Suppressor macrophage treated with lipopolysaccharide for 4 hours (primary cell): ENCODE data around the gene CCDC85C.

Experiments used
- DNase-seq: peaks from one replicate; pipeline ENCODE4 v3.0.0-alpha.2; 2020

Gene CCDC85C

DNA sequence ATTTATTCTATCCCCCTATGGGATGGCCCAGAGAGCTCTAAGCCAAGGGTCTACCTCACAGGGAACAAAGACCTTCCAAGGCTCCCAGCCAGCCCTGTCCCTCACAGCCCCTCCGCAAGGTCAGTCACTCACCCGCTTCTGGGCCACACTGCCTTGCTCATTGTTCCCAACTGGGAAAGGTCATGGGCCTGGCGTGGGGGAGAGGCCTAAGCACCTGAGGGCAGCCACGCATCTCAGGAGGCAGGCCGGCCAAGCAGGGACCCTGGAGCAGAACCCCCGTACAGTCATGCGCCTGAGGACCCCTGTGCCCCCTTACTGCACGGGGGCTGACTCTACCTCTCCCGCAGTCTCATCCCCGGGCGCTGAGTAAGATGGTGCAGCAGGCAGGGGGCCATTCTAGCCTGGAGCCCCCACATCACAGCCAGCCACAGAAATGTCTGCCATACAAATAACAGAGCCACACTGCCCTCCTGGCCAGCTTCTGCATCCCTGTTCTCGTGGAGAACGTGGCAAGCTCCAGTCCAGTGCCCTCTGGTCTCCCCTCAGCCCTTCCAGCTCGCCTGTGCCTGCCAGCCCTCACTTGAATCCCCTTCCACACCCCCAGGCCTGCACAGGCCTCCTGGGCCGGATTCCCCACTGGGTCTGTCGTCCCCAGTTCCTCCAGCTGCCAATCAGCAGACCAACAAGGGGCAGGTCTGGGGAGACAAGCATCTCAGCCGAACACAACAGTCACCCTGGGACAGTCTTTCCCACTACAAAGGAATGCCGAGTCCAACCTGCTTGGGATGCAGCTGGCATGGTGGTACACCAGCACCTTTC lies 16.3 kb downstream of the CCDC85C start:
- no peak for DNase-seq

DNA sequence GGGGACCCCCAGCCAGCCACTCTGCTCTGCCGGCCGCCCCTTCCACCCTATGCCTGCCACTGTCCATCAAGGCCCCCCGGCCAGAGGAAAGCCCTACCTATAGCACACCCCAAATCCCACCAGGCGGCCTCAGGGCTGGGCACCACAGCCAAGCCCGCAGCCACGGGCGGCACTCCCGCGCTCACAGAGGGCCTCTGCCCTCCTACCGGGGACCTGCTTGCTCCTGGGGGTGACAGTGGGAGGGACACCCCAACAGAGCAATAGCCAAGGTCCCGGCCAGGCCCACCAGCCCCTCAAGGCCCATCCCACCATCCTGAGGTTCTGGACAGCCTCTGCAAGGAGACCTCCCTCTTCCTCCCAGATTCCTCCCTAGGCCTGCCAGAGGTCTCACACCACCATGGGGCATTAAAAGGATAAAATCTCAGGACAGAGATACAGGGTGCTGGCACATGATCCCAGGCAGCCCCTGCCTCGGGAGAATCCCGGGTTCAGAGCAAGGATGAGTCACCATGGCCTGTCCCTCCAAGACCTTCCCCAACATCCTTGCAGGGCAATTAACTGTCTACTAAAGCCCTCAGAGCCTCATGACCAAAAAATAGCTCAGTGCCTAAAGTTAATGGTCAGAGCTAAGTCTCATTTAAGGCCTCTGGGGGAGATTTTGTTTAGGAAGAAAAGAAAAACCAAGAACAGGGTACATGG lies 17.1 kb downstream of the CCDC85C start:
- no peak for DNase-seq

GRCh38 chr14:99586054-99586760 lies 17.8 kb downstream of the CCDC85C start:
- no peak for DNase-seq

DNA sequence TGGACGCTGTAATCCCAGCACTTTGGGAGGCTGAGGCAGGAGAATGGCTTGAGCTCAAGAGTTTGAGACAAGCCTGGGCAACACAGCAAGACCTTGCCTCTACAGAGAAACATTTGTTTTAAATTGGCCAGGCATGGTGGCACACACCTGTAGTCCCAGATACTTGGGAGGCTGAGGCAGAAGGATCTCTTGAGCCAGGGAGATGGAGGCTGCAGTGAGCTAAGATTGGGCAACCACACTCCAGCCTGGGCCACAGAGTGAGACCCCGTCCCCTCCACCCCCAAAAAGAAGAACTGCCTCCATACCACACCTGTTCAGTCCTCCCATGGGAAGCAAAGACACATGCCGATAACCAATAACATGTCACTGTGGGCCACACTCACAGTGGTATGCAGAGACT lies 19.2 kb downstream of the CCDC85C start:
- no peak for DNase-seq

DNA sequence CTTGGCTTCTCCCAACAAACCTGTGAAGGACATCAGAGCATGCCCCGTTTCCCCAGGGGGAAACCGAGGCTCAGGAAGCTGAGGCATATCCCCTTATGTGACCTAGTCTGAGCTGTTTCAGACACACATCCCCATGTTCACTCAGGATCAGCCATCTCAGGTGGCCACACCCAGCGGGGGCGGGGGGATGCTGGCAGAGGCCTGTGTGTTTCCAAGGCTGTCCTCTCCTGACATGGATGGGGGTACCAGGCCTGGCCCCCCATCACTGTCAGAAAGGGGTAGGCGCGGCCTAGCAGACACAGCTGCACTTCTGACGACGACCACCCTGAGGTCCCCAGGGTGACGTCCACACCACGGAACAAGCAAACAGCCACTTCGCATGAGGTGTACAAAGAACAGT lies 22.1 kb downstream of the CCDC85C start:
- DNase-seq = no peak

- no peak for DNase-seq
These were observed 22.6 kb downstream of the CCDC85C start for GRCh38 chr14:99581374-99581773.

DNA sequence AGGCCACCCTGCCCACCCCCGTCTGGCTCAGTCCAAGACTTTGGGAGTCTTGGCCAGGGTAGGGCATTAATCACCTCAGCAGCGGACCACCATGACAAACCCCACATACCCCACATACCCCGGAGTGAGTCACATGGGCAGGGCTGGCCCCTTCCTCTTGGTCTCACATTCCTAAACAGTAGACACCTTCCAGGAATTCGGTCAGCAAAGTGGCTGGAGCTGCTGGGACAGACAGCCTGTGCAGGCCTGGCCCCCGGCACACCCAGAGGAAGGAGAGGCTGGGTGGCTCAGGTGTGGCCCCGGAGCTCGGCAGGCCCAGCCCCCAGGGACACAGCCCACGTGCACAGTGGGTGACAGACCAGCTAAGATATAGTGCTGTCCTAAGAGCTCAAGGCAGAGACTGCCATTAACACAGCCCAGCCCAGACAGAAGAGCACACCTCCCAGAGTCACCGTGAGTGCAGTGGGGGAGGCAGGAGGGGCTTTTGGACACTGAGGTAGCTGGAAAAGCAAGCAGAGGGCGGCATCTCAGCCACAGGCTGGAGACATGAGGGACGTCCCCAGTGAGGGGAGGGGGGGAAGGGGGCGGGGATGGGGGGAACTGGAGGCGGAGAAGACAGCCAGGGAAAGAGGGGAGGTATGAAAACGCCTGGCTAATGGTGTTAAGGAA lies 24.0 kb downstream of the CCDC85C start:
- no peak for DNase-seq

DNA sequence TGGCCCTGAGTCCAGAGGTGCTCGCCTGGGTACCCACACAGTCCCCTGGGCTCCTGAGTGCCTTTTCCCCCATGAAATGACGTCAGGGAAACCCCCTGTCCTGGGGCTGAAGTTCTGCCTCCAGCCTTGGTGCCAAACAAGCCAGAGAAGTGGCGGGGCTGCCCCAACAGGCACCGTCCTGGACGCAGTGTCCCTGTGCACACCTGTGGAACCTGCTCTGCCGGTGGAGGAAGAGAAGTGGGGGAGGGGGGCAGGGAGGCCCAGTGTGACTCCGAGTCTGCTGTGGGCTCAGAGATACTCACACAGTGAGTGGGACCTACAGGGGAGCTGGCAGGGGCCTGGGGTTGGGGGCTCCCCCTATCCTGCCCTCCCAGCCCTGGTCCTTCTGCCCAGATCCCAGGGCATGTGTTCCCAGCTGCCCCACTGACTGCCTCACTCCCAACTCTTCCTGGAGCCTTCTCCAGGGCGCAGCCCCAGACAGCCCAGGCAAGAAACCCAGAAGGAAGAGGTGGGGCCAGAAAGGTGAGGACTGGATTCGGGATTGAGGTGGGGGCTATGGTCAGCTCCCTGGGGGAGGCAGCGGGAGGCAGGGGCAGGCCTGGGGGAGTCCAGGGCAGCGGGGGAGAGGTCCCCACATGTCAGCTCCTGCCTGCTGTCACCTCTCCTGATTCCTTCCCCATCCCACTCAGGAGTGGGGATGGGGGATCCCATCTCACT lies 24.7 kb downstream of the CCDC85C start:
- DNase-seq = no peak

DNA sequence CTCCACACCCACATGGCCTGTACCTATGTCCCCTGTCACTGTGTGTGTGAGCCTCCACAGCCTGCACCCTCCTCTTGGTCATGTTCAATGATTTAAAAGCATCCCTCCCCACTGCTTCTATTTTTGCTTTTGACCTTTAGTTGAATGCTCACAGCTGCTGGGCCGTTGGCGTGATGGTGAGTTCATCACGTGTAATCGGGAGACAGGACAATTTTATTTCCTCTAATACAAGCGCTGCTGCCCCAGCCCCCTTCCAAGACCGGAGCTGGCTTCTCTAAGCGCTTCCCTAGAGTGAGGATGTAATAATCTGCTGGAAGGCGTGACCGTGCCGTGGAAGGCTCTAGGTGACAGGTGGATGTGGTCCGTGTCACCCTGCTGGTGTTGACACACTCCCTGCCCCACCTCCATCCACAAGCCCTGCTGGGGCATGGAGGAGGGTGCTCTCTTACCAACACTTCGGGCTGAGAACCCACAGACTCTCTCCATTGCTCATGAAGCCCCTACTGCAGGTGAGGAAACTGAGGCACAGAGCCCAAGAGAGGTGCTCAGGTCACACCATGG lies 25.4 kb downstream of the CCDC85C start:
- DNase-seq = no peak

- DNase-seq = no peak
These were observed 27.0 kb downstream of the CCDC85C start for GRCh38 chr14:99576761-99577705.

GRCh38 chr14:99576304-99576703 lies 27.7 kb downstream of the CCDC85C start:
- no peak for DNase-seq

DNA sequence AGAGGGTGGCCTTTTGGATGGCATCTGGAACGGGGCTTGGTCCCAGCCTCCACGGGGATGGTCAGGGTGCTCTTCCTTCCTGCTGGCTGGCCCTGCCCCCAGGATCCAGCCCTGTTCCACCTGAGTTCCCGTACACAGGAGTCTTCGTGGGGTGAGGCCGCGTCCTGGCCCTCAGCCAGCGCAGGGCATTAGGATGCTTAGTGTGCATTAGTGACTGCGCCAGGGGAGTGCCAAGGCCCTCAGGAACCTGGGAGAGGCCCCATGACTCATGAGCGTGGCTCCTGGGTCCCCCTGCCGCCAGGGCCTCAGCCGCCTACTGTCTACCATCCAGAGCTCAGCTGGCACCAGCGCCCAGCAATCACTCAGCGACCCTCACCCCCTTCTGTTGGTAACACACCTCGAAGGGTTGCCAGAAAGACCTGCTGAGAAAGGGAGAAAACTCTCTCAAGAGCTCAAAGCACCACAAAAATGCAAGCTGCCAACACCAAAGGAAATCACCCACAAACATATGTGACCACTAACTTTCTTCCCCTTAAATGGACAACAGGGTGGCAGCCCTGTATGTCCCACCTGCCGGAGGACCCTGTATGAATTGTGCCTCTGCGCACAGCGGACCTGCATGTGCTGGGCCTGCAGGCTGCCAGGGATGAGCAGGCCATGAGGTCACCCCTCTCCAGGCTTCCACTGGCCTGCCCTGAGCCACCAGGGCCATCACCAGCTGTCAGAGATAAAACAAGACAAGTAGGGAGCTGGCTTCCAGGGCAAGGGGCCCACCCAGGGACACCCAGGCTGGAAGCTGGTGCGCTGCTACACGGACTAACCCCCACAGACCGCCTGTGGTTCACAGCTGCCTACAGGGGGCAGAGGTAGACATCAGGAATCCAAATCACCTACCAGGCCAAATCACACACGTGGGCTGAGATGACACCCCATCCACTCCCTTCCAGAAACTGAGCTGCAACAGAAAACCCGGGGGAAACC lies 28.7 kb downstream of the CCDC85C start:
- DNase-seq = no peak

- no peak for DNase-seq
These were observed 29.7 kb downstream of the CCDC85C start for GRCh38 chr14:99574099-99574880.

- no peak for DNase-seq
These were observed 30.4 kb downstream of the CCDC85C start for GRCh38 chr14:99573436-99574098.

GRCh38 chr14:99573000-99573330 lies 31.0 kb downstream of the CCDC85C start:
- DNase-seq = no peak

GRCh38 chr14:99572173-99572999 lies 31.6 kb downstream of the CCDC85C start:
- no peak for DNase-seq

DNA sequence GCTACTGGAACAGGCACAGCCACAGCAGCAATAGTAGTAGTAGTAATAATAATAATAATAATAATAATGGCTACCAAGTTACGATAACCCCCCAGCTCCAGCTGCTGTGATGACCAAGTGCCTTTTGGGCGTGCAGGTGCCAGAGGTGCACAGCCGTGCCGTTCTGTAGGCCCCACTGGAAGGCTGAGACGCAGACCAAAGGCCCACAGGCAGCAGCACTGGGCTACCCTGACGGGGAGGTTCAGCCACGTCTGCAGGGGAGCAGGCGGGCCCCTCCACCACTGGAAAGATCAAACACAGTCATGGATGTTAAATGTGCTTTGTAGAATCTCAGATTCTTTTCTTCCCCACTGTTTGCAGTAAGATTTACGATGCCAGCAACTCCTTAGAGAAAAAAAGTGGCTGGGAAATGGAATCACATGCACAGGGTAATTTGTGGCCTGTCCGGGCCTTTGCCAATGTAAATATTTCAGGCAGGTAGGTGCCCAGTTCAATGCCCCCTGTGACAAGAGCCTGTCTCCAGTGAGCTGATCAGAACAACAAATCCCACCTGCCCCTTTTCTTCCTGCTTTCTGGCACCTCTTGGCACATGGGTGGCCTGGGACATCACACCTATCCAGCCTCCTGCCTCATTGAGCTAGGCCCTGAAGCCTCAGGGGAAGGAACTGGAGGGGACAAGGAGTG lies 32.6 kb downstream of the CCDC85C start:
- no peak for DNase-seq
